ENCODE measurements around the gene ADAMTS17.

ADAMTS17 gene

DNA sequence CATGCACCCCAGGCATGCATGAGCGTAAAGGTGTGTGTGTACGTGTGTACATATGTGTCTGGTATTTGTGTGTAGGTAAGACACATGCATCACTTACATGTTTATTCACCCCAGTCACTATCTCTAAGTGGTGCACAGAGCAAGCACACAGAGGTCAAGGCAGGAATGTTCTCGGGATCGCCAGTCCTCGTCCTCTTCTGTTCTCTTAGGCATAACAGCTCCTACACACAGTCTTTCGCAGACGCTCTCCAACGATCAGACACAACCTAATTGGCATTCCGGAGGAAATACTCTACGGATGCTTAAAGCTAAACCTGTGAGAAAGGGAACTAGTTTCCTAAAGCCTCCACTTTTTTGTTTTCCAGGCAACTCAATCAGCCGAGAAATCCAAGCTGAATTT lies 95.9 kb downstream of the ADAMTS17 start:
- no peak for DNase-seq

DNA sequence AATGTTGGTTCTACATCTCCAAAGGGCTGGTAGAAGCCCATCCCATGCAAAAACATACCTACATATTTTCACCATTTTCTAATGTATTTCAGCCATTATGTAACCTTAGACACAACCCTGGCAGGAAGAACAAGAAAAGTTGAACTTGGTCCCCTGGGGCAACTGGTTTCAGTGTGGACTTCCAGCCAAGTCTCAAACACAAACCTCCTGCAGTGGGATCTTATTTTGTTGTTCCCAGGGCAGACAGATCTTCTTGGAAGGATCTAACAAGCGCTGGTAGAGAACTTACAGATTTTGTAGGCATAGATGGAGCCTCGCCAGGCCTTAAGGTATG lies 96.3 kb downstream of the ADAMTS17 start:
- DNase-seq: no peak

GRCh38 chr15:100244796-100245486 lies 96.8 kb downstream of the ADAMTS17 start:
- DNase-seq: no peak

- DNase-seq: no peak
Observed at GRCh38 chr15:100242989-100243388, 98.8 kb downstream of the ADAMTS17 start.

DNA sequence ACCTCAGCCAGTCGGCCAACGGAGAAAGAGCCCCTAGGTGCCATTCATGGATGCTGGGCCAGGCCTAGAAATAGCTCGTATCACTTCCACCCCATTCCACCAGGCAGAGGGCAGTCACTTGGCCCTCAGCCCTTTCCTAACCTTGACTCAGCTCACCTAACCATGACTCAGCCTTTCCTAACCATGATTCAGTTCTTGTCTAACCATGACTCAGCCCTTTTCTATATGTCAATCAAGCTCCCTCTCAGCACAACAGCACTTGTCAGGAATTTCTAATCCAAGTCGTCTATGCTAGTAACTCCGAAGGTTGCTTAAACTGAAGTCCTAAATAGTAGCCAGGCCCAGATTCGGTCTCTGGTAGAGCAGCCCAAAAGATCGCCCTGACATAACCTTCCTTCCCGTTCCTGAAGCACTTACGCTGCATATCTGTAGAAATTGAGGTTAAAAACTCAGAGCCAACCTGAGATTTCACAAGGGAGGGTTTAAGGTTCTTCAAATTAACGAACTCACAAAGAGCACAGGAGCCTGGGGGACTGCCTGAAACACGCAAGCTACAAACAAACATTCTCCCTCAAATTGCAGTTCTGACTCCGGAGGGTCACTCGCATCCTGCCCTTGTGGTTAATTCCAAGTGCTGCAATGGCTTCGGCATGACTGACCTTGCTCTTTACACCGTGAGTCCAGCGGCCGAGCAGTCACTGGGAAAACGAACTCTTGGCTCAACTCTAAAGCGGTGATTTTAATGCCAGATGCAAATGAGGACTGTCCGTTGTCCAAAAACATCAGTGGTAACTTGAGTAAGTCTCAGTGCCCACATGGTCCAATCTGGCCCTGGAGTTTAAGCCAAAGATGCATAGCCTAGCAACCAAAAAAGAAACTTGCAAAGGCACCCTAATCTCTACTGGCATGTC lies 99.9 kb downstream of the ADAMTS17 start:
- DNase-seq: no peak

DNA sequence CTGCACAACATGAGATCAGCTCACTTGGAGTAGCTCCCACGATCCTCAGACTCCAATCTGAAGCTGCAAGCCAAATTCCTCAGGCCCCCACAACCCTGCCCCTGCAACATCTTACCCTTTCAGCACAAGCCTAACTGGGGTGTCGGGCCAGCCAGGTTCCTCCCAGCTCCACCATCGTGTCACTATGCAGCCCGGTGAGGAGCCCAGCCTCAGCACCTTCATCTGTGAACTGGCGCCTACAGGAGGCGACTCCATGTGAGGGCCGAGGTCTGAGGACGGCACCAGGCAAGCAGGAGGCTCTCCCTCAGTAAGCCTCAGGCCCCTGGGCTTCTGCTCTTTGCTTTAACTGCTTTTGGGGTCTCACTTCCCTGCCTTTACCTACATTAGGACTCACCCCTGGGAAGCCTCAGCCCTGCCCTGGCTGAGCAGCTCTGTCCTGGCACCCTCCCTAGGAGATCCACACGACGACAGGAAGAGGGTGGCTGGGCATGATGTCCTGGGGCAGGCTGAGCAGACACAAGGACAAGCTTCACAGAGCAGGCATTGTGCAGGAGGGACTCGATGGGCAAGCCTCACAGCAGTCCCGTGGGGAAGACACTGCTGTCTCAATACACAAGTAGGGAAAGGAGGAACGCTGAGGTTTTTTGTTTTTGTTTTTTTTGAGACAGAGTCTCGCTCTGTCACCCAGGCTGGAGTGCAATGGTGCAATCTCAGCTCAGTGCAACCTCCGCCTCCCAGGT lies 104.6 kb downstream of the ADAMTS17 start:
- DNase-seq: no peak

DNA sequence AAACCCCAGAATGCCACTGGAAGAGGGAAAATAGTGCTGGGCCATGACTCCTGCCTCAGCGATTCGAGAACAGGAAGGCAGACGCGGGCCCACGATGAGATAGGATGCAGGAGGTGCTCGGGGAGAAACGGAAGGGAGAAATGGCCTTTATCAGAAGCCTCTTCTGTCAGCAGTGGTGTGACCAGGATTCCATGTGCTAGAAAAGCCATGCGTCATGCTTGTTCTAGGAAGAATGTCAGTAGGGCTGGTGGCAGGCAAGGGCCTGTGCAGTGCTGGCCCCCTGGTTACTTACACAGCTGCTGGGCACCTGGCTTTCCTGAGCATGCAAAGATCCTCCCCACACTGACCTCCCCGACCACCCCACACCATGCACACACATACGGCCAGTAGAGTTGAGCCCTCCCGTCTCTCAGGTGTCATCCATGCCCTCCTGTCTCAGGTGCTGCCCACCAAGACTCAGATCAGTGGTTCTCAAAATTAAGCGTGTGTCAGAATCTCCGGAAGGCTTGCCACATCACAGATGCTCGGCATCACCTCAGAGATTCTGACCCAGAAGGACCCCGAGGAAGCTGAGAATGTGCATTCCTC lies 106.7 kb downstream of the ADAMTS17 start:
- DNase-seq: no peak

DNA sequence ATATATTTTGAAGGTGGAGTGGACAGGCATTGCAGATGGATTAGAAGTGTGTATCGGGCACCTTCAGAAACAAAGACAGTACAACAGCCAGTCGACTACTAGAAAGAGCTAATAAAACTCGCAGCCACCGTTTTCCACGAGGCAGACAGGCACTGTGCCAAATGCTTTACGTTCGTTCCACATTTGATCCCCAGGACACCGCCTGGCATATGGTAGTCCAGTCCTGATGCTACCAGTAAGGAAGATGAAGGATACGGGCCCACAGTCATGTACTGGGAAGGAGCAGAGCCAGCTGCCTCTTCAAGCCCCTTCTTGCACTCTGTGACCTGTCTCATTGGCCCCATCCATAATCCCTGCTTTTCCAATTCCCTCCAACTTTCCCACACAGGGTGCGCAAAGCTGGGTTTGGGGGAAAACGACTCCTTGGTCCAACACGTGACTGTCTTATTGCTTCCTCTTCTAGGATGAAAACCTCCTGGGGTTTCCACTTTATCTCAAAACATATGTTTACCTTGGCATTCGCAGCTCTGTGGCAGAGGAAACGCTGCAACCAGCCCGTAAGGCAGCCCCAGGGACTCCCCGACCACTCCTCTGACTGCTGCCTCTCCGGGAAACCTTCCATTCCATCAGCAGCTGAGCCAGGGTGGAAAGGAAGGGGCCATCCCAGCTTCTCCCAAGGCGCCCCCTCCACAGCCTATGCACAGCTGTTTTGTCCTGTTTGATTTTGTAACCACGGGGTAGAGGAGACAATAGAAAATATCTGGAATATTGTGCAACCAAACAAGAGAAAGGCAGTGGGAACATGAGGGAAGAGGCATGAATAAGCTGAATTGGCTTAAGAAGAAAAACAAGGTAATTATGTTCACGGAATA lies 107.4 kb downstream of the ADAMTS17 start:
- no peak for DNase-seq

- DNase-seq: no peak
Observed at GRCh38 chr15:100230784-100231183, 111.0 kb downstream of the ADAMTS17 start.

DNA sequence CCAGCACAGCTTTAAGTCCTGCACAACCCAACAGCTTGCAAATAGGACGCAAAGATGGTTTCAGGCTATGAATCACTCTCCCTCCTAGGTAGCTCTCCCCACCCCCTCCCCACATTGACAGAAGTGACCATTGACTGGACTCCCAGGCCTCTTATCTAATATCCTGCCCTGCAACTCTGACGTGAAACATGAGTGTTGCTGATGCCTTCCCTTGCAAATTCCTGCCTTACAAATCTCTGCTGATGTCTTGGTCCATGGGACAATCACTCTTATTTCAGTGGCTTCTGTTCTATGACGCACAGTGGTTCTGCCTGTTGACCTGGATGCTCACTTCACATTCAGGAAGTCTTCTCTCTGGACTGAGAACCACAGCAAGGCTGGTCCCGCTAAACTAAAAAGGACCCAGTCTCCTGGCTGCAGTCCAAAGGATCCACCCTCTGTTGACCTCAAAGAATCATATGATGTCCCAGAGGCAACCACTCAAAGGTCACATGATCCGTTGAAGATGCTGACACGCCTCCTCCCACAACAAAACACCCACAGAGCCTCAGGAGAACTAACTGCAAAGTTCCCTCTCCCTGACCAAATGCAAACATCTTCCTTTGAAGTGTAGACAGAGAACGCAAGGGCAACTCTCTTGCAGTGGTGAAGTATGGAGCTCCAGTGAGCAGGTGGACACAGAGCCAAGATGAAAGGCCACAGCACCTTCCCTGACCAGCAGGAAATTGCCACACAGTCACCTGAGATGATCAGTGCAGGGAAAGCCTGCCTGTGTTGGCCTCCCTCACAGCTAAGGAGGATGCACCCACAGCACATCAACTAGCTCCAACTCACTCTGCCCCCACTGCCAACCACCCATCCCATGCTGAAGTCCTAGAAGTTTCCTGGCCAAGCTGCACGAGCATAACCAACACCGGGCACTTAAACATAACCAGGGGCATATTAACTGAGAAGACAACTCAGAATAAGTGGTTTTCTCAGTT lies 112.3 kb downstream of the ADAMTS17 start:
- DNase-seq: no peak

DNA sequence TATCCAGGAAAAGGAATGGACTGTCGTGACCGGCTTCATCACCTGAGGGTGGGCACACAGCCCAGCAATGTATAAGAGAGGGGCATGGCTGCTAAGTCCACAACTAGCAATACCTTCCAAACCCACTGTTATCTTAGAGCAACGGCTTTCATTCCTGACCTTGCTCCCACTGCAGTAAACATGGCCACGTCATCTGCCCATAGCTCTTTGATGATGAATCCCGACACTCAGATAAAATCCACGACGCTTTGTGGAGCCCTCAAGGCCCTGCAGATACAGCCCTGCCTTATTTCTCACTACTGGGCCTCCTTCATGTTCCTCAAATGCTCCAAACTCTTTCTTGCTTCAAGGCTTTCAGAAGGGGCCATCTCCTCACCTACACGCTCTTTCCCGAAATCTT lies 114.0 kb downstream of the ADAMTS17 start:
- DNase-seq: no peak

- no peak for DNase-seq
Observed at GRCh38 chr15:100226107-100226506, 115.7 kb downstream of the ADAMTS17 start.

GRCh38 chr15:100224206-100225185 lies 117.3 kb downstream of the ADAMTS17 start:
- no peak for DNase-seq

- no peak for DNase-seq
Observed at GRCh38 chr15:100222349-100222715, 119.4 kb downstream of the ADAMTS17 start.

- DNase-seq: no peak
Observed at GRCh38 chr15:100221471-100222348, 120.1 kb downstream of the ADAMTS17 start.

GRCh38 chr15:100220058-100220768 lies 121.6 kb downstream of the ADAMTS17 start:
- no peak for DNase-seq

DNA sequence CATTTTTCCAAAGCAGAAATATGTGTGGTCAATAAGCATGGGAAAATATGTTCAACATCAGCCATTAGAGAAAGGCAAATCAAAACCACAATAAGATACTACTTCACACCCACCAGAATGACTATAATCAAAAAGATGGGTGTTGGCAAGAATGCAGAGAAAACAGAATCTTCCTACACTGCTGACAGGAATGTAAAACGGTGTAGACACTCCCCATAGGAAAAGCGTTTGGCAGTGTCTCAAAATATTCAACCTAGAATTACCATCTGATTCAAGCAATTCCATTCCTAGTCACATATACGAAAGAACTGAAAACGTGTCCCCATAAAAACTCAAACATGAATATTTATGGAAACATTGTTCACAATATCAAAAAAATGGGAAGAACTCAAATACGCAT lies 123.3 kb downstream of the ADAMTS17 start:
- no peak for DNase-seq

GRCh38 chr15:100216182-100216581 lies 125.6 kb downstream of the ADAMTS17 start:
- no peak for DNase-seq

All from activated T-cell treated with anti-CD3 and anti-CD28 coated beads, Interleukin-2, amount 50 U/mL, for 1 hour (primary cell).